T-helper 17 cell (primary cell): Measurements from ENCODE around the gene SPAG17. TPM values are rescaled to one million over a fixed set of nuclear protein-coding genes. Genes with fewer than 3 reads are reported as not detected.
A peak's percentile ranks its signal among the peaks of the same experiment; 100 is the strongest.

Source experiments
- ATAC-seq: fragments of 150-1000 bp; cut with Tn5 transposase; 2 replicates; pipeline ENCODE4 v1.10.0; 2021; ENCODE audit warnings: mild to moderate bottlenecking, moderate library complexity
- DNase-seq, 3 donors: peaks; one replicate each; pipeline versions ENCODE4 v3.0.0 to v3.0.0-alpha.2; 2020 to 2021
- H3K9me3 ChIP-seq: one replicate; pipeline ENCODE4 v1.7.0; 2013; ENCODE audit warnings: low read length, mild to moderate bottlenecking; ENCODE audit not compliant: control insufficient read depth, poor library complexity, severe bottlenecking
- H3K27ac Mint-ChIP-seq: one replicate; pipeline ENCODE4 v1.8.0; 2022; ENCODE audit warnings: mild to moderate bottlenecking, moderate library complexity, mixed read lengths
- H3K27me3 Mint-ChIP-seq: one replicate; pipeline ENCODE4 v1.8.0; 2022; ENCODE audit warnings: mixed read lengths
- H3K36me3 Mint-ChIP-seq: one replicate; pipeline ENCODE4 v1.8.0; 2022; ENCODE audit warnings: low read depth, mixed read lengths
- H3K4me1 Mint-ChIP-seq: one replicate; pipeline ENCODE4 v1.8.0; 2022; ENCODE audit warnings: mild to moderate bottlenecking, mixed read lengths
- H3K4me3 Mint-ChIP-seq: one replicate; pipeline ENCODE4 v1.8.0; 2022; ENCODE audit warnings: mild to moderate bottlenecking, moderate library complexity, mixed read lengths
- total RNA-seq, 4 donors: library from RNA in 2 of 4; stranded (reverse) in 2 of 4; gene quantifications; one replicate each; pipeline ENCODE4 v1.2.3 and lab custom pipeline; 2022 to 2026

Gene SPAG17
- total RNA-seq, 2 donors from 2014 or later = not detected

DNA sequence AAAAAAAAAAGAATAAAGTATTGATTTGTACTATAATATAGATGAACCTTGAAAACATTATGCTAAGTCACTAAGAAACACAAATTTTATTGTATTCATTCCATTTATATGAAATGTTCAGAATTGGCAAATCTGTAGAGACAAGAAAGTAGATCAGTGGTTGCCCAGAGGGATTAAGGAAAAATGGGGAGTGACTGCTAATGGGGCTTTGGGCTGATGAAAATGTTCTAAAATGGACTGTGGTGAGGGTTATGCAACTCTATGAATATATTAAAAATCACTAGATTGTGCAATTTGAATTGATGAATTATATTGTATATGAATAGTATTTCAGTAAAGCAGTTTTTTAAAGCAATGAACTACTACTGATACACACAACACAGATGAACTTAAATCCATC, 265.7 kb downstream of the SPAG17 start:
- DNase-seq (no peak), ATAC-seq (no peak)
- peaks cover 11% of the 10 kb centered on the region for H3K4me1 Mint-ChIP-seq
- H3K9me3 ChIP-seq = no peaks in the 10 kb centered on the region
- no peak overlapping the region for H3K4me3 Mint-ChIP-seq
- no peaks in the 10 kb centered on the region for H3K27me3 Mint-ChIP-seq
- H3K36me3 Mint-ChIP-seq = peaks cover 20% of the 10 kb centered on the region
- H3K27ac Mint-ChIP-seq = no peak overlapping the region

DNA sequence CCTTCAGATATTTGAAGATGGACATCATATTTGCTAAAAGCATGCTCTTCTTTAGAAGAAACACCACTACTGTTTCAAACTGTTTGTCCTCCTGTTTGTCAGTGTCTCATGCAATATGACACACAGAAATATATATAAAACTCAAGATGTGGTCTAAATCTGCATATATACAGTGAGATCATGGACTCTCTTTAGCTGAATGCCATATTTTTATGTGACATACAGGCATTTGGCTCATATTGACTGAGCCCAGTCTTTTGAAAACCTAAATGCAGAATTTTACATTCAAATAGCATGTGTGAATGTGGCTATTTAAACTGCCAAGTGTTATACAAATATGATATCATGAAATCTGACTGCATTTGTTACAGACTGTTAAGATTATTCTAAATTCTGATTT, 274.0 kb downstream of the SPAG17 start:
- peaks cover 24% of the 10 kb centered on the region for H3K36me3 Mint-ChIP-seq
- ATAC-seq = no peak

DNA sequence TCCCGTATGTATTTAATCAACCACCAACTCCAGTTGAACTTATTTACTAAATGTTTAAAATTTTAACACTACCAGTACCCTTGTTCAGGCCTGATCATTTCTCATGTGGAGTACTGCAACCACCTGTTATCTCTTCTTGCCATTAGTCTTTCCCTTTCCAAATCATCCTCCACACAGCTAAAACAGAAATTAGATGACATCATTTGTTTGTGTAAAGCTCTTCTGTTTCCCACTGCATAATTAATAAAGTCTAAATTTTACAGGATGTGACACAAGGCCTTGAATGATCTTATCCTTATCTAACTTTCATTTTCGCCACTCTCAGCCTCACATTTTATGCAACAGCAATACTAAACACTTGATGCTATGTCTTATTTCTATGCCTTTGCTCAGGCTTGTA, 280.0 kb downstream of the SPAG17 start:
- Mint-ChIP-seq H3K4me3 (no peak overlapping the region), H3K36me3 (peaks cover 27% of the 10 kb centered on the region), H3K27ac (peak overlapping the region; percentile 67), H3K4me1 (no peaks in the 10 kb centered on the region), H3K27me3 (no peaks in the 10 kb centered on the region)
- no peak for ATAC-seq
- no peaks in the 10 kb centered on the region for H3K9me3 ChIP-seq
- no peak for DNase-seq

More for the DNA sequence above, 274.0 kb downstream of the SPAG17 start:
- no peak for DNase-seq
- no peaks in the 10 kb centered on the region for H3K9me3 ChIP-seq
- Mint-ChIP-seq H3K4me3 (no peak overlapping the region), H3K27ac (no peak overlapping the region), H3K27me3 (no peaks in the 10 kb centered on the region), H3K4me1 (peaks cover 4% of the 10 kb centered on the region)

DNA sequence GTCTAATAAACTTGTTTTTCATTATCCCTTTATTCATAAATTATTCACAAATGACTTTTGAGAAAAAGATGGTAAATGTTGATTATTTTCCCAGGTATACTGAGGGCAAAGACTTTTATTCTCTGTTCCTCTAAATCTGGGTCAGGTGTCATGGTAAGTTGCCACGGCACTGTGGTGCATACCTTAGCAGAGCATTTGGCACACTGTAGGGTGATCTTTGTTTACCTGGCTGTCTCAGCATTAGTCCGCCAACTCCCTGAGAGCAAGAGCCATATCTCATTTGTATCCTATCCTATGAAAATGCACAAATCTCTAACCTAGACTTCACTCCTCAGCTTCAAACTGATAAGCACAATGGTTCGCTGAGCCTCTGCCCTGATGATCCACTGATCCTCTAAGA, 280.5 kb downstream of the SPAG17 start:
- no peak for ATAC-seq
- Mint-ChIP-seq H3K4me1 (no peaks in the 10 kb centered on the region), H3K27me3 (no peaks in the 10 kb centered on the region), H3K27ac (peak overlapping the region; percentile 67), H3K4me3 (no peak overlapping the region), H3K36me3 (peaks cover 27% of the 10 kb centered on the region)
- DNase-seq = no peak
- no peaks in the 10 kb centered on the region for H3K9me3 ChIP-seq
